Measurements from ENCODE around the gene CPLANE2. TPM values are rescaled to one million over a fixed set of nuclear protein-coding genes. Genes with fewer than 3 reads are reported as not detected.
"Not testable (repeated sequence)": the region's sequence is repeated elsewhere in the genome, so short reads cannot be mapped to it uniquely, and the experiment has no call there.

The CPLANE2 gene
- total and polyA plus RNA-seq, 7 donors = 1.0 to 7.4 (median 4.5) TPM

- Histone ChIP-seq H3K27me3 (ENCODE audit: insufficient read depth in 3 of 3, low read length in 2 of 3) (no peaks in the 10 kb centered on the region), H3K4me3 (no peak overlapping the region), H3K9me3 (no peaks in the 10 kb centered on the region), H3K27ac (peak overlapping the region; percentile 61), H3K36me3 (ENCODE audit: insufficient read depth in 1 of 2, low read depth in 1 of 2) (peaks cover 2 to 37% of the 10 kb centered on the region in 2 donors), H3K4me1 (peaks cover 34% of the 10 kb centered on the region)
- no peak for TF ChIP-seq CTCF (IDR thresholded peaks at IDR 0.05)
- intact Hi-C loops (cut with DNase I) = loop anchor here (1.0 to 10.0 kb wide), 3 partner anchors 107 to 169 kb away; partner anchors contain the start of genes FBXO42 (in 1 of the 2) and SZRD1 (in 1 of the 2)
- ATAC-seq (peak in 2 of 4 donors; percentile 16 to 20), DNase-seq (no peak)
- WGBS, 3 donors = 50 to 77% (median 70%) methylated on average over 8 of the region's 8 CpGs
Observed at GRCh38 chr1:16248007-16248436, 11.0 kb upstream of the CPLANE2 start.

- intact Hi-C loops (cut with DNase I) = loop anchor here (5.0 to 10.0 kb wide), 2 partner anchors 107 to 120 kb away; partner anchors contain the start of genes FBXO42 (in 1 of the 2) and SZRD1 (in 1 of the 2)
- TF ChIP-seq CTCF (IDR thresholded peaks at IDR 0.05) = no peak
- ATAC-seq (no peak), DNase-seq (no peak)
- no peaks in the 10 kb centered on the region for H3K27me3 ChIP-seq (ENCODE audit: insufficient read depth in 3 of 3, low read length in 2 of 3)
- no peak overlapping the region for H3K4me3 ChIP-seq
- no peaks in the 10 kb centered on the region for H3K9me3 ChIP-seq
- peaks cover 34% of the 10 kb centered on the region for H3K4me1 ChIP-seq
- WGBS, 3 donors = 57 to 79% (median 65%) methylated on average over 2 of the region's 2 CpGs
- H3K27ac ChIP-seq = peak overlapping the region; percentile 61
- peaks cover 2 to 31% of the 10 kb centered on the region in 2 donors for H3K36me3 ChIP-seq (ENCODE audit: insufficient read depth in 1 of 2, low read depth in 1 of 2)
Observed at GRCh38 chr1:16247441-16247840, 10.5 kb upstream of the CPLANE2 start.

GRCh38 chr1:16246961-16247360, 10.0 kb upstream of the CPLANE2 start:
- peaks cover 34% of the 10 kb centered on the region for H3K4me1 ChIP-seq
- H3K4me3 ChIP-seq = no peak overlapping the region
- DNase-seq (no peak), ATAC-seq (peak in 1 of 4 donors; percentile 9)
- no peaks in the 10 kb centered on the region for H3K27me3 ChIP-seq (ENCODE audit: insufficient read depth in 3 of 3, low read length in 2 of 3)
- 62 to 78% (median 65%) methylated on average over 5 of the region's 5 CpGs for WGBS, 3 donors
- intact Hi-C loops (cut with DNase I) = loop anchor here (5.0 to 10.0 kb wide), 2 partner anchors 108 to 120 kb away; partner anchors contain the start of genes FBXO42 (in 1 of the 2) and SZRD1 (in 1 of the 2)
- peak overlapping the region; percentile 61 for H3K27ac ChIP-seq
- peaks cover 1 to 26% of the 10 kb centered on the region in 2 donors for H3K36me3 ChIP-seq (ENCODE audit: insufficient read depth in 1 of 2, low read depth in 1 of 2)
- H3K9me3 ChIP-seq = no peaks in the 10 kb centered on the region
- no peak for TF ChIP-seq CTCF (IDR thresholded peaks at IDR 0.05)

GRCh38 chr1:16246239-16246638, 9.3 kb upstream of the CPLANE2 start:
- WGBS, 3 donors = 89 to 98% (median 94%) methylated on average over 1 of the region's 1 CpG
- H3K4me3 ChIP-seq; H3K27ac ChIP-seq; H3K27me3 ChIP-seq (ENCODE audit: insufficient read depth in 3 of 3, low read length in 2 of 3); DNase-seq; ATAC-seq; H3K9me3 ChIP-seq: not testable (repeated sequence)
- Histone ChIP-seq H3K36me3 (ENCODE audit: insufficient read depth in 1 of 2, low read depth in 1 of 2) (peaks cover 0 to 19% of the 10 kb centered on the region in 2 donors), H3K4me1 (peaks cover 34% of the 10 kb centered on the region)
- intact Hi-C loops (cut with DNase I) = loop anchor here (5.0 to 10.0 kb wide), 2 partner anchors 109 to 121 kb away; partner anchors contain the start of genes FBXO42 (in 1 of the 2) and SZRD1 (in 1 of the 2)

GRCh38 chr1:16245476-16246196, 8.7 kb upstream of the CPLANE2 start:
- ATAC-seq (no peak), DNase-seq (no peak)
- peaks cover 0 to 13% of the 10 kb centered on the region in 2 donors for H3K36me3 ChIP-seq (ENCODE audit: insufficient read depth in 1 of 2, low read depth in 1 of 2)
- H3K27me3 ChIP-seq (ENCODE audit: insufficient read depth in 3 of 3, low read length in 2 of 3) = no peaks in the 10 kb centered on the region
- 83 to 89% (median 85%) methylated on average over 9 of the region's 9 CpGs for WGBS, 3 donors
- H3K4me1 ChIP-seq = peaks cover 34% of the 10 kb centered on the region
- no peak overlapping the region for H3K27ac ChIP-seq
- H3K9me3 ChIP-seq = no peaks in the 10 kb centered on the region
- intact Hi-C loops (cut with DNase I) = loop anchor here (2.0 to 10.0 kb wide), 3 partner anchors 57 to 122 kb away; partner anchors contain the start of genes FBXO42 (in 1 of the 2) and SZRD1 (in 1 of the 2)
- no peak for TF ChIP-seq CTCF (IDR thresholded peaks at IDR 0.05)
- H3K4me3 ChIP-seq = no peak overlapping the region
